Ovary (tissue), 3 donors: ENCODE data around the gene PDE4DIP.
"Not testable (repeated sequence)": the region's sequence is repeated elsewhere in the genome, so short reads cannot be mapped to it uniquely, and the experiment has no call there.

Experiments used
- EP300 ChIP-seq: sonication (generic); formaldehyde crosslinking; IDR thresholded peaks from one replicate; pipeline ENCODE4 v1.6.1; 2017; ENCODE audit warnings: antibody characterized with exemption
- POLR2A ChIP-seq: fragments of 450-650 bp; IDR thresholded peaks from one replicate; pipeline ENCODE4 v1.6.1; 2017; ENCODE audit warnings: antibody characterized with exemption, mild to moderate bottlenecking, moderate library complexity
- TF ChIP-seq, protein P1 (sequence below), 3 donors: fragments of 450-650 bp in 2 of 3; fragments of 200-600 bp in 1 of 3; IDR thresholded peaks; one replicate each; pipeline versions ENCODE4 v1.5.1 to v1.8.0; 2016 to 2022; ENCODE audit warnings: antibody characterized with exemption in 3 of 3, mild to moderate bottlenecking in 1 of 3
- donor health status: DM: no; HTN: no; CAD: no.

DNA sequence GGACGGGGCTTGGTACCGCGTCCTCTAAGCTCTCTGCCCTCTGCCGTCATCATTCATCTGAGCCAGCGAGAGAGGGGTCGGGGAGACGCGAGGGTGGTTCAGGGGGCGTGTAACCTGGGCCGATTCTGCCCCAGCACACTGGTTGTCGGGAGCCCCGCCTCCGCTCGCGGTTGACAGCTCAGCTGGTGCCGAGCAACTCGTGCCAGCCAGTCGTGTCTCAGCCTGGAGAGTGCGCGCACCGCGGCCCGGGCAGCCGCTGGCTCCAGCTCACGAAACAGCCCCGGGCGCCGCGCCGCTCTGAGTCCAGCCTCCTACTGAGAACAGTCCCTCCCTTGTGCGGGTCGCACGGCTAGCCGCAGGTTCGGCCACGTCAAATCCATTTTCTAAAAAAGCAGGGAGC lies at the start of gene PDE4DIP:
- TF ChIP-seq, protein P1, sequence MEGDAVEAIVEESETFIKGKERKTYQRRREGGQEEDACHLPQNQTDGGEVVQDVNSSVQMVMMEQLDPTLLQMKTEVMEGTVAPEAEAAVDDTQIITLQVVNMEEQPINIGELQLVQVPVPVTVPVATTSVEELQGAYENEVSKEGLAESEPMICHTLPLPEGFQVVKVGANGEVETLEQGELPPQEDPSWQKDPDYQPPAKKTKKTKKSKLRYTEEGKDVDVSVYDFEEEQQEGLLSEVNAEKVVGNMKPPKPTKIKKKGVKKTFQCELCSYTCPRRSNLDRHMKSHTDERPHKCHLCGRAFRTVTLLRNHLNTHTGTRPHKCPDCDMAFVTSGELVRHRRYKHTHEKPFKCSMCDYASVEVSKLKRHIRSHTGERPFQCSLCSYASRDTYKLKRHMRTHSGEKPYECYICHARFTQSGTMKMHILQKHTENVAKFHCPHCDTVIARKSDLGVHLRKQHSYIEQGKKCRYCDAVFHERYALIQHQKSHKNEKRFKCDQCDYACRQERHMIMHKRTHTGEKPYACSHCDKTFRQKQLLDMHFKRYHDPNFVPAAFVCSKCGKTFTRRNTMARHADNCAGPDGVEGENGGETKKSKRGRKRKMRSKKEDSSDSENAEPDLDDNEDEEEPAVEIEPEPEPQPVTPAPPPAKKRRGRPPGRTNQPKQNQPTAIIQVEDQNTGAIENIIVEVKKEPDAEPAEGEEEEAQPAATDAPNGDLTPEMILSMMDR (IDR thresholded peaks at IDR 0.05): not testable (repeated sequence)
- not testable (repeated sequence) for TF ChIP-seq POLR2A, EP300
